Measurements from ENCODE around the gene HSPA1A. TPM values are rescaled to one million over a fixed set of nuclear protein-coding genes. Genes with fewer than 3 reads are reported as not detected.
"Not testable (repeated sequence)": the region's sequence is repeated elsewhere in the genome, so short reads cannot be mapped to it uniquely, and the experiment has no call there.

HSPA1A gene
- total RNA-seq, 4 donors from 2014 or later = 85.8 to 205 (median 111) TPM

DNA sequence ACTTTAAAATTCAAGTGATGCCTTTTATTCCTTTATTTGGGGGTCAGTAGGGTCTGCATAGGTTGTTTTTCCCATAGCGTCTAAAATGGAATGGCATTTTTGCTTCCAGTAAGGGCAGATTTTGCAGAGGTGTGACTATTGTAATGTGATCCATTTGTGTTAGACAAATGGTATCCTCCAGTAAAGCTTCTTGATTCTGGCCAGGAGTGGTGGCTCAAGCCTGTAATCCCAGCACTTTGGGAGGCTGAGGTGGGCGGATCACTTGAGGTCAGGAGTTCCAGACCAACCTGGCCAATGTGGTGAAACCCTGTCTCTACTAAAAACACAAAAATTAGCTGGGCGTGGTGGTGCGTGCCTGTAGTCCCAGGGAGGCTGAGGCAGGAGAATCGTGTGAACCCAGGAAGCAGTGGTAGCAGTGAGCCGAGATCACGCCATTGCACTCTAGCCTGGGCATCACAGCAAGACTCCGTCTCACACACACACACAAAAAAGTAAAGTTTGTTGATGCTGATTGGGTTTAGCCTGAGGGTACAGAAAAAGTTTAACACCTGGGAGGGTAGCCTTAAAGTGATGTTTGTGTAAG, 2.7 kb downstream of the HSPA1A start:
- not testable (repeated sequence) for H3K9me3 ChIP-seq, H3K36me3 ChIP-seq, ATAC-seq, H3K27me3 ChIP-seq
- intact Hi-C loops (cut with DNase I; ENCODE audit: low total_unique reads) (loop anchor here (5.0 kb wide), 1 partner anchor 1924 kb away; no protein-coding TSS in a partner anchor), in situ Hi-C loops (cut with MboI; ENCODE audit: low sequenced_read_pairs in 4 of 4) (loop anchor here in 1 of 4 donors (25.0 kb wide), 1 partner anchor 369 kb away; the partner anchor contains the start of genes AGER, AGPAT1, GPSM3 and PBX2)
- Histone ChIP-seq H3K4me3 (peak overlapping the region; percentile 57 to 68 (median 64)), H3K27ac (peak overlapping the region; percentile 97 to 98 (median 97)), H3K4me1 (peaks cover 48 to 53% of the 10 kb centered on the region in 2 donors)
- peak in 1 of 2 donors; percentile 75 for DNase-seq
- TF ChIP-seq POLR2A (IDR thresholded peaks at IDR 0.05) = peak; percentile 22 to 42

DNA sequence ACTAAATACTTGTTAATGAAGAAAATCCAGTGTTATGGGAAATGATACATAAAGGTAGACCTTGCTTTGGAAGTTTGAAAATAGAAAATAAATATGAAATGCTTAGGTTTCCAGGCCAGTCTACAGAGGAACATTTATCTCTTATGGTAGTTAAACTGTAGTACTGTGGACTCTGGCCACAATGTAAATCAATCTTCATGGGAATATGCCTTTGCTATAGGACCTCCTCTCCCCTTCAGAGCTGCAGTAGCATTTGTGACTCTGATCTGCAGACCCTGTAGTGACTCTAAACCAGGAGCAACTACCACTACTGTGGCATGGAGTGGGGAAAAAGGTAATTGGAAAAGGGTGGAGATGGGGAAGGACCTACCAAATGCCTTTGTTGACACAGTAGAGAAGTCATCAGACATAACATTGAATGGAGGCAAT, 4.5 kb downstream of the HSPA1A start:
- in situ Hi-C loops (cut with MboI; ENCODE audit: low sequenced_read_pairs in 4 of 4) (loop anchor here in 1 of 4 donors (25.0 kb wide), 1 partner anchor 367 kb away; the partner anchor contains the start of genes AGER, AGPAT1, GPSM3 and PBX2), intact Hi-C loops (cut with DNase I; ENCODE audit: low total_unique reads) (loop anchor here (5.0 to 10.0 kb wide), 3 partner anchors 1152 to 1922 kb away; partner anchors contain the start of genes MRPS18B and PPP1R10)
- Histone ChIP-seq H3K9me3 (no peaks in the 10 kb centered on the region), H3K4me3 (peak overlapping the region in 1 of 4 donors; percentile 68), H3K4me1 (peaks cover 45 to 52% of the 10 kb centered on the region in 2 donors), H3K36me3 (no peaks in the 10 kb centered on the region), H3K27ac (peak overlapping the region; percentile 97 to 98 (median 97)), H3K27me3 (no peaks in the 10 kb centered on the region)
- ATAC-seq = no peak
- no peak for DNase-seq
- no peak for TF ChIP-seq POLR2A (IDR thresholded peaks at IDR 0.05)
- TF ChIP-seq, protein P1, sequence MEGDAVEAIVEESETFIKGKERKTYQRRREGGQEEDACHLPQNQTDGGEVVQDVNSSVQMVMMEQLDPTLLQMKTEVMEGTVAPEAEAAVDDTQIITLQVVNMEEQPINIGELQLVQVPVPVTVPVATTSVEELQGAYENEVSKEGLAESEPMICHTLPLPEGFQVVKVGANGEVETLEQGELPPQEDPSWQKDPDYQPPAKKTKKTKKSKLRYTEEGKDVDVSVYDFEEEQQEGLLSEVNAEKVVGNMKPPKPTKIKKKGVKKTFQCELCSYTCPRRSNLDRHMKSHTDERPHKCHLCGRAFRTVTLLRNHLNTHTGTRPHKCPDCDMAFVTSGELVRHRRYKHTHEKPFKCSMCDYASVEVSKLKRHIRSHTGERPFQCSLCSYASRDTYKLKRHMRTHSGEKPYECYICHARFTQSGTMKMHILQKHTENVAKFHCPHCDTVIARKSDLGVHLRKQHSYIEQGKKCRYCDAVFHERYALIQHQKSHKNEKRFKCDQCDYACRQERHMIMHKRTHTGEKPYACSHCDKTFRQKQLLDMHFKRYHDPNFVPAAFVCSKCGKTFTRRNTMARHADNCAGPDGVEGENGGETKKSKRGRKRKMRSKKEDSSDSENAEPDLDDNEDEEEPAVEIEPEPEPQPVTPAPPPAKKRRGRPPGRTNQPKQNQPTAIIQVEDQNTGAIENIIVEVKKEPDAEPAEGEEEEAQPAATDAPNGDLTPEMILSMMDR (IDR thresholded peaks at IDR 0.05 in 4 of 5, conservative IDR thresholded peaks at IDR 0.05 in 1 of 5) = no peak

DNA sequence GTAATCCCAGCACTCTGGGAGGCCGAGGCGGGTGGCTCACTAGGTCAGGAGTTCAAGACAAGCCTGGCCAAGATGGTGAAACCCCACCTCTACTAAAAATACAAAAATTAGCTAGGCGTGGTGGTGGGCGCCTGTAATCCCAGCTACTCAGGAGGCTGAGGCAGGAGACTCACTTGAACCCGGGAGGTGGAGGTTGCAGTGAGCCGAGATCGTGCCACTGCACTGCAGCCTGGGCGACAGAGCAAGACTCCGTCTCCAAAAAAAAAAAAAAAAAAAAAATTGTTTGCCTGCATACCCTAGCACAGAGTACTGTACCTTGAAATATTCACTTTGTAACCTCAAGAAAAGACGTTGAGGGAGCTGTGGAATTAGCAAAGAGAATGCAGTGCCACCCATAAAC, 5.1 kb downstream of the HSPA1A start:
- in situ Hi-C loops (cut with MboI; ENCODE audit: low sequenced_read_pairs in 4 of 4) = loop anchor here in 1 of 4 donors (25.0 kb wide), 1 partner anchor 367 kb away; the partner anchor contains the start of genes AGER, AGPAT1, GPSM3 and PBX2
- not testable (repeated sequence) for ATAC-seq

DNA sequence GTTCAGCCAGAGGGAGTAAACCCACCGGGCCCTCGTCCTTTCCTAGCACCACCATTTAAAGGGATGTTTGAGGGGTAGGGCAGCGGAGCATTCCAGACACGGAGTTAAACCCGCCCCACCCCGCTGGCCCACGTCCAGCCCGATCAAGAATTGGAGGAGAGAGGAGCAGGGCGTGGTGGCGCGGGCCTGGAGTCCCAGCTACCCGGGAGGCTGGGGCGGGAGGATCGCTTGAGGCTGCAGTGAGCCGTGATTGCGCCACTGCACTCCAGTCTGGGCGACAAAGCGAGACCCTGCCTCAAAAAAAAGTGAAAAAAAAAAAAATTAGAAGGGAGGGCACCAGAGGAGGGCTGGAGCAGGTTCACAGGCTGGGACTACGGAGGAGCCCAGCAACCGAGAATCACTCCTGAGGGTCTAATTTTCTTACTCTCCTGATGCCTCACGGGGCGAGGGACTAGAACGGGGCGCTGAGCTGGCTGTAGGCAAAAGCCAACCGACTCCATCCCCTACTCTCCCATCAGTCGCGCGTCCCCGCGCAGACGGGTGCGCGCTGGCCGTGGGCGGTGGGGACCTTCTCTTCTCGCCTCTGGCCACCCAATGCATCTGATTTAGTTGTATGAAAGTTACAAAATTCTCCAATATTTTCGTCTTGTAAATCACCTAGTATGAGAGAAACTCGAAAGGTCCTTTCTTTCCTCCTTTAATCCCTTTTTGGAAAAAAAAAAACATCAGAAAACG, 6.1 kb downstream of the HSPA1A start:
- intact Hi-C loops (cut with DNase I; ENCODE audit: low total_unique reads) (loop anchor here (5.0 to 10.0 kb wide), 2 partner anchors 1151 to 1207 kb away; partner anchors contain the start of genes MRPS18B and PPP1R10), in situ Hi-C loops (cut with MboI; ENCODE audit: low sequenced_read_pairs in 4 of 4) (loop anchor here in 1 of 4 donors (25.0 kb wide), 1 partner anchor 366 kb away; the partner anchor contains the start of genes AGER, AGPAT1, GPSM3 and PBX2)
- Histone ChIP-seq H3K4me3 (peak overlapping the region; percentile 57 to 81 (median 66)), H3K36me3 (no peaks in the 10 kb centered on the region), H3K27ac (peak overlapping the region; percentile 97 to 98 (median 97)), H3K4me1 (peaks cover 60 to 65% of the 10 kb centered on the region in 2 donors), H3K9me3 (no peaks in the 10 kb centered on the region), H3K27me3 (no peaks in the 10 kb centered on the region)
- ATAC-seq (peak; percentile 14 to 16), DNase-seq (peak; percentile 36 to 67)
- TF ChIP-seq, protein P1 (IDR thresholded peaks at IDR 0.05 in 4 of 5, conservative IDR thresholded peaks at IDR 0.05 in 1 of 5) = no peak
- TF ChIP-seq POLR2A (IDR thresholded peaks at IDR 0.05) = peak in 1 of 2 donors; percentile 61

More for the DNA sequence above, 5.1 kb downstream of the HSPA1A start:
- not testable (repeated sequence) for DNase-seq, H3K27me3 ChIP-seq, H3K36me3 ChIP-seq, H3K4me3 ChIP-seq, H3K9me3 ChIP-seq
- Histone ChIP-seq H3K27ac (peak overlapping the region; percentile 97 to 98 (median 97)), H3K4me1 (peaks cover 50 to 54% of the 10 kb centered on the region in 2 donors)
- intact Hi-C loops (cut with DNase I; ENCODE audit: low total_unique reads) = loop anchor here (5.0 to 10.0 kb wide), 2 partner anchors 1152 to 1206 kb away; partner anchors contain the start of genes MRPS18B and PPP1R10

DNA sequence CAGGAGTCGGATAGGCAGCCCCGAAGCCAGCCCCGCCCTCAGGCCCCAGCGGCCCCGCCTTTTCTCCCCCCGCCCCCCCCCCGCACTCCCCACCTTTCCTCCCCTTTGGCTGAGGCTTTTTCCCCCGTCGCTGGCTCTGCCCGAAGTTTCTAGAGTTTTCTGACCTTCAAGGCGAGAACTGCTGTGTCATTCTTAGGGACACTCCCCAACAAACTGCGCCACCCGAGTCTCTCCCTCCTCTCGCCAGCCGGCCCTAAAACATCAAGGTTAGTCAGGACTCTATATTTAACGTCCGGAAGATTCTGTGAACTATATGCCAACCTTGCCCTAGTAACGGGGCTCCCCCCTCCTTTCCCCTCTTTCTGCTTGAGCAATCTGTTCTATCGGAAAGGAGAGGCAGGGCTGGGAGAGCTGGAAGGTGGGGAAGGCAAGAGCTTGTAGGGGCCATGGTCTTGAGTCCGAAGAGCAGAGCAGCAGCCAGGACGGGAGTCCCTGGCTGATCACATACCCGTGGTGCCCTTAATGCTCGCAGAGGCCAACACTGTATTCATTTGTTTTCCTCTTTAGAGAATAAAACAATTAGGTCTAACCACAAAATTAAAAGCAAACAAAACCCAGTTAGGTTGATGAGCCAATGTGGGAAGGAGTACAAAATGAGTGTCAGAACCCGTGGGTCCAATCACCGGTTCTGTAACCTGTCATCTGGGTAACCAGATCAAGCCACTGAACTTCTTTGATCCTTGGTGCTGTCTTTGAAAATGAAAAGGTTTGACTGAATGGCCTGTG, 6.9 kb downstream of the HSPA1A start:
- Histone ChIP-seq H3K27me3 (no peaks in the 10 kb centered on the region), H3K36me3 (no peaks in the 10 kb centered on the region), H3K4me3 (peak overlapping the region; percentile 57 to 81 (median 66)), H3K9me3 (no peaks in the 10 kb centered on the region), H3K4me1 (peaks cover 63 to 67% of the 10 kb centered on the region in 2 donors), H3K27ac (peak overlapping the region; percentile 97 to 98 (median 97))
- peak; percentile 72 to 88 for TF ChIP-seq POLR2A (IDR thresholded peaks at IDR 0.05)
- TF ChIP-seq, protein P1 (IDR thresholded peaks at IDR 0.05 in 4 of 5, conservative IDR thresholded peaks at IDR 0.05 in 1 of 5) = no peak
- in situ Hi-C loops (cut with MboI; ENCODE audit: low sequenced_read_pairs in 4 of 4) (loop anchor here in 1 of 4 donors (25.0 kb wide), 1 partner anchor 365 kb away; the partner anchor contains the start of genes AGER, AGPAT1, GPSM3 and PBX2), intact Hi-C loops (cut with DNase I; ENCODE audit: low total_unique reads) (loop anchor here (5.0 to 10.0 kb wide), 2 partner anchors 1150 to 1207 kb away; partner anchors contain the start of genes MRPS18B and PPP1R10)
- DNase-seq (peak; percentile 93 to 97), ATAC-seq (peak; percentile 61 to 71)

DNA sequence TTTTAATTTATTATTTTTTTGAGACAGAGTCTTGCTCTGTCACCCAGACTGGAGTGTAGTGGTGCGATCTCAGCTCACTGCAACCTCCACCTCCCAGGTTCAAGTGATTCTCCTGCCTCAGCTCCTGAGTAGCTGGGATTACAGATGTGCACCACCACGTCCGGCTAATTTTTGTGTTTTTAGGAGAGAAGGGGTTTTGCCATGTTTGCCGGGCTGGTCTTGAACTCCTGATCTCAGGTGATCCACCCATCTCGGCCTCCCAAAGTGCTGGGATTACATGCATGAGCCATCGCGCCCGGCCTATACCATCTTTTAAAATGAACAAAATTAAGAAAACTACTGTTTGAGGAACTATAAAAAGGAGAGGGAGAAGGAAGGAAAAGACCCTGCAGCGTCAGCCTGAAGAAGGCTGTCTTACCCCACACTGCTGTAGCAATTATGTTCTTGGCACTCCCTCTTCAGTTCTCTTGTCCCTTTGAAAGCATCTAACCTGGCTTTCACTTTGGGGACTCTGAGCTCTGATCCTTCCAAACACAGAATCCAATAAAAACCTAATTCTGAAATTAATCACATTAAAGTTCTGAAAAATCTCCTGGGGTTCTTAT, 8.4 kb downstream of the HSPA1A start:
- not testable (repeated sequence) for H3K9me3 ChIP-seq, DNase-seq, H3K4me3 ChIP-seq, H3K27me3 ChIP-seq, ATAC-seq, H3K36me3 ChIP-seq
- intact Hi-C loops (cut with DNase I; ENCODE audit: low total_unique reads) = loop anchor here (5.0 to 10.0 kb wide), 2 partner anchors 1149 to 1209 kb away; partner anchors contain the start of genes MRPS18B and PPP1R10
- Histone ChIP-seq H3K4me1 (peaks cover 55 to 56% of the 10 kb centered on the region in 2 donors), H3K27ac (peak overlapping the region; percentile 97 to 98 (median 97))
- in situ Hi-C loops (cut with MboI; ENCODE audit: low sequenced_read_pairs in 4 of 4) = loop anchor here in 1 of 4 donors (25.0 kb wide), 1 partner anchor 364 kb away; the partner anchor contains the start of genes AGER, AGPAT1, GPSM3 and PBX2

Data from gastrocnemius medialis (tissue), 4 donors.